ENCODE results near the gene KCNAB2.

- TF ChIP-seq, protein P1, sequence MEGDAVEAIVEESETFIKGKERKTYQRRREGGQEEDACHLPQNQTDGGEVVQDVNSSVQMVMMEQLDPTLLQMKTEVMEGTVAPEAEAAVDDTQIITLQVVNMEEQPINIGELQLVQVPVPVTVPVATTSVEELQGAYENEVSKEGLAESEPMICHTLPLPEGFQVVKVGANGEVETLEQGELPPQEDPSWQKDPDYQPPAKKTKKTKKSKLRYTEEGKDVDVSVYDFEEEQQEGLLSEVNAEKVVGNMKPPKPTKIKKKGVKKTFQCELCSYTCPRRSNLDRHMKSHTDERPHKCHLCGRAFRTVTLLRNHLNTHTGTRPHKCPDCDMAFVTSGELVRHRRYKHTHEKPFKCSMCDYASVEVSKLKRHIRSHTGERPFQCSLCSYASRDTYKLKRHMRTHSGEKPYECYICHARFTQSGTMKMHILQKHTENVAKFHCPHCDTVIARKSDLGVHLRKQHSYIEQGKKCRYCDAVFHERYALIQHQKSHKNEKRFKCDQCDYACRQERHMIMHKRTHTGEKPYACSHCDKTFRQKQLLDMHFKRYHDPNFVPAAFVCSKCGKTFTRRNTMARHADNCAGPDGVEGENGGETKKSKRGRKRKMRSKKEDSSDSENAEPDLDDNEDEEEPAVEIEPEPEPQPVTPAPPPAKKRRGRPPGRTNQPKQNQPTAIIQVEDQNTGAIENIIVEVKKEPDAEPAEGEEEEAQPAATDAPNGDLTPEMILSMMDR (IDR thresholded peaks at IDR 0.05; ENCODE audit: low read depth, low read length): no peak
- TF ChIP-seq EZH2phosphoT487 (IDR thresholded peaks at IDR 0.05; ENCODE audit: low read depth): no peak
Measured at GRCh38 chr1:6123083-6123482, 77.4 kb downstream of the KCNAB2 start.

Data from OCI-LY3 (cell line).